HG03045 (cell line): Measurements from ENCODE around the gene IL21.
A peak's percentile ranks its signal among the peaks of the same experiment; 100 is the strongest.
"Not testable (repeated sequence)": the region's sequence is repeated elsewhere in the genome, so short reads cannot be mapped to it uniquely, and the experiment has no call there.

Experiments used
- ATAC-seq: cut with Tn5 transposase; IDR thresholded peaks from one replicate; pipeline ENCODE4 v1.9.1; 2021; ENCODE audit warnings: mild to moderate bottlenecking, moderate library complexity; ENCODE audit not compliant: unreplicated experiment

The IL21 gene

GRCh38 chr4:122621016-122621507 lies at the start of gene IL21:
Gene IL21 (minus strand): TSS chr4:122621066. CDS start chr4:122621011, 55 bp downstream.
- ATAC-seq: no peak

GRCh38 chr4:122669911-122670738 lies 49.3 kb upstream of the IL21 start:
- no peak for ATAC-seq

GRCh38 chr4:122668241-122668640 lies 47.4 kb upstream of the IL21 start:
- ATAC-seq: no peak

GRCh38 chr4:122666527-122667245 lies 45.8 kb upstream of the IL21 start:
- no peak for ATAC-seq

- ATAC-seq: no peak
Observed at GRCh38 chr4:122665161-122665929, 44.5 kb upstream of the IL21 start.

- ATAC-seq: no peak
Observed at GRCh38 chr4:122663814-122664610, 43.1 kb upstream of the IL21 start.

GRCh38 chr4:122663291-122663690 lies 42.4 kb upstream of the IL21 start:
- no peak for ATAC-seq

- no peak for ATAC-seq
Observed at GRCh38 chr4:122662701-122663100, 41.8 kb upstream of the IL21 start.

- ATAC-seq: no peak
Observed at GRCh38 chr4:122661176-122662160, 40.6 kb upstream of the IL21 start.

- peak; percentile 84 for ATAC-seq
Observed at GRCh38 chr4:122658818-122659295, 38.0 kb upstream of the IL21 start.

- ATAC-seq: no peak
Observed at GRCh38 chr4:122658377-122658776, 37.5 kb upstream of the IL21 start.

- ATAC-seq: no peak
Observed at GRCh38 chr4:122657553-122657952, 36.7 kb upstream of the IL21 start.

GRCh38 chr4:122656583-122656982 lies 35.7 kb upstream of the IL21 start:
- ATAC-seq: not testable (repeated sequence)

GRCh38 chr4:122652379-122652778 lies 31.5 kb upstream of the IL21 start:
- ATAC-seq: no peak

- ATAC-seq: no peak
Observed at GRCh38 chr4:122650148-122650547, 29.3 kb upstream of the IL21 start.

GRCh38 chr4:122647656-122648055 lies 26.8 kb upstream of the IL21 start:
- no peak for ATAC-seq

GRCh38 chr4:122643257-122643656 lies 22.4 kb upstream of the IL21 start:
- no peak for ATAC-seq

- no peak for ATAC-seq
Observed at GRCh38 chr4:122639181-122639580, 18.3 kb upstream of the IL21 start.

- no peak for ATAC-seq
Observed at GRCh38 chr4:122636697-122637096, 15.8 kb upstream of the IL21 start.
